Omental fat pad (tissue), 4 donors: ENCODE results near the gene SNAPC2. TPM values are rescaled to one million over a fixed set of nuclear protein-coding genes. Genes with fewer than 3 reads are reported as not detected.
A peak's percentile ranks its signal among the peaks of the same experiment; 100 is the strongest.
"Not testable (repeated sequence)": the region's sequence is repeated elsewhere in the genome, so short reads cannot be mapped to it uniquely, and the experiment has no call there.

Experiments
- ATAC-seq: fragments of 150-250 bp; one replicate; pipeline ENCODE4 v1.9.1; 2016; ENCODE audit warnings: mild to moderate bottlenecking, moderate library complexity; ENCODE audit not compliant: low FRiP score
- DNase-seq: peaks from one replicate; pipeline ENCODE4 v3.0.0-alpha.2; 2019; ENCODE audit warnings: low spot score
- total RNA-seq, 4 donors: library from RNA; depleted of rRNA; stranded (reverse); fragments of >200 nt; gene quantifications; one replicate each; pipeline ENCODE4 v1.1.0, GENCODE V29; 2016
- TF ChIP-seq, protein P1 (sequence below), 3 donors: fragments of 450-650 bp; IDR thresholded peaks; one replicate each; pipeline ENCODE4 v1.5.1; 2016 to 2017; ENCODE audit warnings: antibody characterized with exemption in 3 of 3, mild to moderate bottlenecking in 3 of 3, moderate library complexity in 2 of 3

SNAPC2 gene
- total RNA-seq, 4 donors from 2014 or later: 4.7 to 13.1 (median 12.3) TPM

DNA sequence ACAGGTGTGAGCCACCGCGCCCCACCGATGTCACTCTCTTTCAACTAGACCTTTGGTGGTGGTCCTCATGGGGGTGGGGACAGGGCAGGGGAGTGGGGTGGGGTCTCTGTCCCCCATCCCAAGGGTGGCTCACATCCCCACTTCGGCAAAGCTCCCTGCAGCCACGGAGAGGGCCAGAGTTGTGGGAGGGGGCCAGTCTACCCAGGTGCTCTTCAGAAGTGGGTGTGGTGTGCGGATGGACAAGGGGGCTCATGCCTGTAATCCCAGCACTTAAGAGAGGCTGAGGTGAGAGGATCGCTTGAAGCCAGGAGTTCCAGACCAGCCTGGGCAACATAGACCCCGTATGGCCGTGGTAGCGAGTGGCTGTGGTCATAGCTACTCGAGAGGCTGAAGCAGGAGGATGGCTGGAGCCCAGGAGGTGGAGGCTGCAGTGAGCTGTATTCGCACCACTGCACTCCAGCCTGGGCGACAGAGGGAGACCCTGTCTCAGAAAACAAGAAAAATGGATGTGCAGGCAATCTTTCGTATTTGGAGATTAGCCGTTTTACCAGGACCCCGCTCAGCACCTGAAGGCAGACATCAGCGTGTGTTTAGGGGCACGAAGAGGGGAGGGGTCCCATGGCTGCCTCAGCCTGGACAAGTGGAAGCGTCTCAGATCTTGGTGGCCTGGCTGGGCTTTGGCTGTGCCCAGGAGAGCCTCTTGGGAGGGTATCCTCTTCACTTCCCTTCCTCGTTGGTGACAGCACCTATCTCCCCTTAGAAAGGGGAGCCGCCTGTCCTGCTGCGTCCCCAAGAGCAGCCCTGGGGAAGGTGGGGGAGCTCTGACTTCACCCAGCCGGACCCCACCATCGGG lies 4.7 kb upstream of the SNAPC2 start:
- DNase-seq (no peak), ATAC-seq (no peak)
- TF ChIP-seq, protein P1, sequence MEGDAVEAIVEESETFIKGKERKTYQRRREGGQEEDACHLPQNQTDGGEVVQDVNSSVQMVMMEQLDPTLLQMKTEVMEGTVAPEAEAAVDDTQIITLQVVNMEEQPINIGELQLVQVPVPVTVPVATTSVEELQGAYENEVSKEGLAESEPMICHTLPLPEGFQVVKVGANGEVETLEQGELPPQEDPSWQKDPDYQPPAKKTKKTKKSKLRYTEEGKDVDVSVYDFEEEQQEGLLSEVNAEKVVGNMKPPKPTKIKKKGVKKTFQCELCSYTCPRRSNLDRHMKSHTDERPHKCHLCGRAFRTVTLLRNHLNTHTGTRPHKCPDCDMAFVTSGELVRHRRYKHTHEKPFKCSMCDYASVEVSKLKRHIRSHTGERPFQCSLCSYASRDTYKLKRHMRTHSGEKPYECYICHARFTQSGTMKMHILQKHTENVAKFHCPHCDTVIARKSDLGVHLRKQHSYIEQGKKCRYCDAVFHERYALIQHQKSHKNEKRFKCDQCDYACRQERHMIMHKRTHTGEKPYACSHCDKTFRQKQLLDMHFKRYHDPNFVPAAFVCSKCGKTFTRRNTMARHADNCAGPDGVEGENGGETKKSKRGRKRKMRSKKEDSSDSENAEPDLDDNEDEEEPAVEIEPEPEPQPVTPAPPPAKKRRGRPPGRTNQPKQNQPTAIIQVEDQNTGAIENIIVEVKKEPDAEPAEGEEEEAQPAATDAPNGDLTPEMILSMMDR (IDR thresholded peaks at IDR 0.05): no peak

DNA sequence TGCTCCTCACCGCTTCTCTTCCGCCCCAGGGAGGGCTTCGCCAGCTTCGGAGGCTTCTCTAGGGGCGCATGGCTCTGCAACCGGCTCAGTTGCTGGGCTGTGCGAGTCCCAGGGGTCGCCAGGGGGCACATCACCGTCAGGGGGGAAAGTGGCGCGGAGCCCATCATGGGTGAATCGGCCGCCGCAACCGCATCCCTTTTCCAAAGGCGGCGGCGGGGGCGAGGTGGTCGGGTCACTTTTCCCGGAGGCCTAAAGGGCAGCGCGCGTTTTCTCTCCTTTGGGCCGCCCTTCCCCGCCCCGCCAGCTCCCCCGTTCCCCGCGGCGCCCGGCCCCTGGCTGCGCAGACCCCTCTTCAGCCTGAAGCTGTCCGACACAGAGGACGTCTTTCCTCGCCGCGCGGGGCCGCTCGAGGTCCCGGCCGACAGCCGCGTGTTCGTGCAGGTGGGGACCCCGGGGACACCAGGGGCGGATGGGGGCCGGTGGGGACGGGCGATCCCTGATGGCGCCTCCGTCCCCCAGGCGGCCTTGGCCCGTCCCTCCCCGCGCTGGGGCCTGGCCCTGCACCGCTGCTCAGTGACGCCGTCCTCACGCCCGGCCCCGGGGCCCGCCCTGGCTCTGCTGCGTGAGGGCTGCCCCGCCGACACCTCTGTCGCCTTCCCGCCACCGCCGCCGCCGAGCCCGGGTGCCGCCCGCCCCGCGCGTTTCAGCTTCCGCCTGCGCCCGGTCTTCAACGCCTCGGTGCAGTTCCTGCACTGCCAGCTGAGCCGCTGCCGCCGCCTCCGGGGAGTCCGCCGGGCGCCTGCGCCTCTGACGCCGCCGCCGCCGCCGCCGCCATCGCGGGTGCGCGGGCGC lies 3.8 kb upstream of the SNAPC2 start:
- no peak for ATAC-seq
- DNase-seq: no peak

DNA sequence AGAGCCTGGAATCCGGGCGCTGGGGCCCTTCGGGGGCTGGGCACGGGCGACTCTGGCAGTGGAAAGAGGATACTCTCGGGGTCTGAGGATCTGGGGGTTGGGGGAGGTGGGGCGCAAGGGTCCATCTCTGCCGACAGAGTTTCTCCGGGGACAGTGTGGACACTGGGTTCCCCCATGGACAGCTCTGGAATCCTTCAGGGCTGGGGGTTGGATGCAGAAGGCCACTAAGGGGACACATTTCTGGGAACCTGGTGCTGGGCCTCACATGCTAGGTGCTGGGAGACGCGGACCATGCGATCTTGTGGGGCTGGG lies 3.2 kb upstream of the SNAPC2 start:
- TF ChIP-seq, protein P1 (IDR thresholded peaks at IDR 0.05): no peak
- ATAC-seq (no peak), DNase-seq (no peak)

More for the DNA sequence above, 3.8 kb upstream of the SNAPC2 start:
- TF ChIP-seq, protein P1 (IDR thresholded peaks at IDR 0.05): no peak

- ATAC-seq (no peak), DNase-seq (no peak)
- TF ChIP-seq, protein P1 (IDR thresholded peaks at IDR 0.05): peak in 1 of 3 donors; percentile 7
Measured at GRCh38 chr19:7917267-7918061, 2.7 kb upstream of the SNAPC2 start.

DNA sequence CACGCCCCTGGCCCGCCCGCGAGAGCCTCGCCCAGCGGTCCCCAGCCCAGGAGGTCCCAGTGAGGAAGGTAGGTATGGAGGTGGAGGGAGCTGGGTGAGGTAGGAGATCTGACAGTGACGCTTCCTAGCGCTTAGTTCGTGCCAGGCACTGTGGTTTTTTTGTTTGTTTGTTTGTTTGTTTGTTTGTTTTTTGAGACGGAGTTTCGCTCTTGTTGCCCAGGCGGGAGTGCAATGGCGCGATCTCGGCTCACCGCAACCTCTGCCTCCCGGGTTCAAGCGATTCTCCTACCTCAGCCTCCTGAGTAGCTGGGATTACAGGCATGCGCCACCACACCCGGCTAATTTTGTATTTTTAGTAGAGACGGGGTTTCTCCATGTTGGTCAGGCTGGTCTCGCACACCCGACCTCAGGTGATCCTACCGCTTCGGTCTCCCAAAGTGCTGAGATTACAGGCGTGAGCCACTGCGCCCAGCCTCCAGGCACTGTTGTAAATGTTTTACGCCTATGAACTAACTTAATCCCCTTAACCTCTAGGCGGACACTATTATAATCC lies 2.0 kb upstream of the SNAPC2 start:
- not testable (repeated sequence) for DNase-seq, ATAC-seq

DNA sequence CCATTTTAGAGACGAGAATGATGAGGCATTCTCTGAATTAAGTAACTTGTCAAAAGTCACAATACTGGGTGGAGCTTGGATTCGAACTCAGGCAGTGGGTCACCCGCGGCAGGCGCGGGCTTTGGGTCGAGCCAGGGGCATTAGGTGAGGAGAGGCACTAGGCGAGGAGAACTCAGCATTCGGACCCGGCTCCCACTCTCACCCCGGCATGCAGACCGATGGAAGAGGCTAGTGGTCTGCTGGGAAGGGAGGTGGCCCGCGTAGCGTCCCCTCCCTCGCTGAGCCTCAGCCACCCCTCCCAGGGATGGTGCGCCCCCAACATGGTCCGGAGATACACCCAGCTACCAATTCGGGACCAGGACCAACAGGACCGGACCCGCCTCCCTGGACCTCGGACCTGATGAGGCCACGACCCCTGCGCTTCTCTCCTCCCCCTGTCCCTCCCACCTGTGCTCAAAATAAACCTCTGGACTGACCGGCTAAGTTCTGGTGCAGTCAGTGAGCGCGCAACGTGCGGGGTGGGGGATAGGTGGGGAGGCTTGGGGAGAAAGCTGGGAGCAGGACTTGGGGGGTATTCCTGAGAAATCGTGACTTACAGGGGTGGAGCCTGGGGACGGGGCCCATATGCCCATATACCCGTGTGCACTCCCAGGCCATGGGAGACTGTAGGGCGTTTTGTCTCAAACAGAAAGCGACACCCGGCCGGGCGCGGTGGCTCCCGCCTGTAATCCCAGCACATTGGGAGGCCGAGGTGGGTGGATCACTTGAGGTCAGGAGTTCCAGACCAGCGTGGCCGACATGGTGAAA lies 1.3 kb upstream of the SNAPC2 start:
- ATAC-seq: no peak
- TF ChIP-seq, protein P1 (IDR thresholded peaks at IDR 0.05): no peak

More for the DNA sequence above, 1.3 kb upstream of the SNAPC2 start:
- no peak for DNase-seq
